Epithelial cell of esophagus (primary cell): Measurements from ENCODE around the gene GAS2L3.

ENCODE experiments used
- DNase-seq: peaks from one replicate; pipeline ENCODE4 v3.0.0; 2010; ENCODE audit warnings: low read depth
- H3K4me3 ChIP-seq: 2 replicates; pipeline ENCODE4 v1.5.1; 2011; ENCODE audit warnings: mild to moderate bottlenecking, low read length, control low read depth
- CTCF ChIP-seq: IDR thresholded peaks from 2 replicates; pipeline ENCODE4 v1.5.1; 2011; ENCODE audit warnings: low read depth, mild to moderate bottlenecking, low read length, control low read depth, inconsistent platforms; ENCODE audit not compliant: insufficient read depth; ENCODE audit errors: missing control alignments

The GAS2L3 gene

GRCh38 chr12:100573292-100574186 is at the start of gene GAS2L3:
Gene GAS2L3 (plus strand): TSS chr12:100573684. CDS start chr12:100594905, 21,221 bp downstream.
- TF ChIP-seq CTCF, result no peak
- peak; percentile 84 for DNase-seq
- peak within 1 kb of the TSS; percentile 74 for H3K4me3 ChIP-seq

- H3K4me3 ChIP-seq, result no peak overlapping the region
- no peak for DNase-seq
- TF ChIP-seq CTCF, result no peak
These were observed 45.5 kb upstream of the GAS2L3 start for GRCh38 chr12:100528034-100528433.

- TF ChIP-seq CTCF, result no peak
- no peak overlapping the region for H3K4me3 ChIP-seq
- no peak for DNase-seq
These were observed 44.9 kb upstream of the GAS2L3 start for GRCh38 chr12:100528471-100529127.

- no peak for TF ChIP-seq CTCF
- no peak overlapping the region for H3K4me3 ChIP-seq
These were observed 43.6 kb upstream of the GAS2L3 start for GRCh38 chr12:100529756-100530350.

GRCh38 chr12:100533376-100533775 is 40.1 kb upstream of the GAS2L3 start:
- no peak for DNase-seq
- no peak for TF ChIP-seq CTCF
- no peak overlapping the region for H3K4me3 ChIP-seq

More at GRCh38 chr12:100529756-100530350, 43.6 kb upstream of the GAS2L3 start:
- DNase-seq, result no peak

GRCh38 chr12:100534625-100535227 is 38.8 kb upstream of the GAS2L3 start:
- TF ChIP-seq CTCF, result no peak
- no peak overlapping the region for H3K4me3 ChIP-seq
- DNase-seq, result no peak
